HCT116 (cell line): ENCODE measurements around the gene PTGIR. TPM values are rescaled to one million over a fixed set of nuclear protein-coding genes. Genes with fewer than 3 reads are reported as not detected.

ENCODE experiments used
- ATAC-seq: fragments of 200-7000 bp; cut with Tn5 transposase; 2 replicates; pipeline ENCODE4 v1.9.1; 2020; ENCODE audit warnings: mild to moderate bottlenecking, moderate library complexity
- BruUV-seq: library from RNA; stranded (reverse); fragments of 400-500 nt; replicated peaks from 2 replicates; lab custom pipeline; 2021; lab: Mats Ljungman, UMichigan
- CTCF ChIA-PET: fragments of 300-600 bp; sonication (Branson Sonifier 250); formaldehyde crosslinking; loops from one replicate; lab custom pipeline; 2021; ENCODE audit warnings: antibody characterized with exemption; lab: Charles Lee
- POLR2A ChIA-PET: fragments of 300-600, 350-600 bp; sonication (Branson Sonifier 250); formaldehyde crosslinking; loops from one replicate; lab custom pipeline; 2021; ENCODE audit warnings: antibody characterized with exemption; lab: Charles Lee
- RAD21 ChIA-PET, 2 experiments: fragments of 300-600 bp; sonication (Branson Sonifier 250); formaldehyde crosslinking; loops; one replicate each; lab custom pipeline; 2023; ENCODE audit warnings: low total read pairs in 2 of 2; ENCODE audit not compliant: uncharacterized antibody in 2 of 2, unreplicated experiment in 2 of 2, low non-redundant PET in 1 of 2; lab: Charles Lee
- DNase-seq: peaks from one replicate; pipeline ENCODE4 v3.0.0-alpha.2; 2010; ENCODE audit warnings: low read depth, low spot score
- H2AFZ ChIP-seq: fragments of 200-600 bp; shearing (Covaris generic), sonication (generic); 2 replicates; pipeline ENCODE4 v1.6.1; 2017; ENCODE audit warnings: low read depth, mixed run types, mixed read lengths, antibody characterized with exemption, low read length; ENCODE audit not compliant: poor library complexity, severe bottlenecking
- H3K27ac ChIP-seq: 2 replicates; pipeline ENCODE4 v1.5.1; 2012; ENCODE audit warnings: low read depth, low read length
- H3K27me3 ChIP-seq: fragments of 200-600 bp; sonication (generic); 2 replicates; pipeline ENCODE4 v1.6.1; 2016; ENCODE audit warnings: mixed run types, low read length, mixed read lengths; ENCODE audit not compliant: insufficient read depth
- H3K36me3 ChIP-seq, 2 experiments: fragments of 200-500 bp in 1 of 2; fragments of 200-600 bp in 1 of 2; sonication (Bioruptor generic) in 1 of 2; sonication (generic) in 1 of 2; 2 replicates each; pipeline versions ENCODE4 v1.5.1 to v1.6.1; 2014 to 2016; ENCODE audit warnings: low read length in 2 of 2, inconsistent platforms in 1 of 2, mixed read lengths in 1 of 2, mixed run types in 1 of 2; ENCODE audit not compliant: insufficient read depth in 2 of 2, control insufficient read depth in 1 of 2
- H3K4me1 ChIP-seq, 2 experiments: fragments of 200-600 bp in 1 of 2; sonication (generic) in 1 of 2; 2 replicates each; pipeline versions ENCODE4 v1.5.1 to v1.6.1; 2012 to 2017; ENCODE audit warnings: low read length in 2 of 2, inconsistent platforms in 1 of 2, mild to moderate bottlenecking in 1 of 2, mixed read lengths in 1 of 2, mixed run types in 1 of 2, moderate library complexity in 1 of 2; ENCODE audit not compliant: insufficient read depth in 2 of 2, control insufficient read depth in 1 of 2
- H3K4me2 ChIP-seq: fragments of 200-600 bp; sonication (generic); 2 replicates; pipeline ENCODE4 v1.6.1; 2017; ENCODE audit warnings: mixed run types, low read length, mixed read lengths
- H3K4me3 ChIP-seq, 2 experiments: fragments of 200-600 bp in 1 of 2; sonication (generic) in 1 of 2; replicated peaks in 1 of 2; 2 replicates each; pipeline ENCODE4 v1.5.1; 2011 to 2016; ENCODE audit warnings: low read length in 2 of 2, control low read depth in 1 of 2, low read depth in 1 of 2, mild to moderate bottlenecking in 1 of 2, mixed read lengths in 1 of 2, mixed run types in 1 of 2
- H3K79me2 ChIP-seq: fragments of 200-600 bp; sonication (generic); 2 replicates; pipeline ENCODE4 v1.6.1; 2017; ENCODE audit warnings: mild to moderate bottlenecking, mixed run types, low read length, moderate library complexity, mixed read lengths; ENCODE audit not compliant: insufficient read depth
- H3K9ac ChIP-seq: fragments of 200-600 bp; sonication (generic); 2 replicates; pipeline ENCODE4 v1.6.1; 2016; ENCODE audit warnings: low read length, mixed read lengths
- H3K9me2 ChIP-seq: fragments of 200-600 bp; sonication (generic), shearing (Covaris generic); 2 replicates; pipeline ENCODE4 v1.6.1; 2017; ENCODE audit warnings: mixed run types, mild to moderate bottlenecking, moderate library complexity; ENCODE audit not compliant: insufficient read depth
- H3K9me3 ChIP-seq, 2 experiments: fragments of 200-500 bp in 1 of 2; fragments of 200-600 bp in 1 of 2; sonication (Bioruptor generic) in 1 of 2; sonication (generic) in 1 of 2; 2 replicates each; pipeline ENCODE4 v1.6.1; 2014 to 2017; ENCODE audit warnings: low read length in 2 of 2, mixed read lengths in 2 of 2, inconsistent platforms in 1 of 2, low read depth in 1 of 2, mild to moderate bottlenecking in 1 of 2, mixed run types in 1 of 2, moderate library complexity in 1 of 2; ENCODE audit not compliant: control insufficient read depth in 1 of 2, insufficient read depth in 1 of 2
- H4K20me1 ChIP-seq: fragments of 200-600 bp; sonication (generic), shearing (Covaris generic); 2 replicates; pipeline ENCODE4 v1.6.1; 2017; ENCODE audit warnings: mixed run types, mild to moderate bottlenecking, moderate library complexity; ENCODE audit not compliant: insufficient read depth
- CBX3 ChIP-seq: IDR thresholded peaks from 2 replicates; pipeline ENCODE4 v1.6.1; 2012; ENCODE audit warnings: low read depth
- CEBPB ChIP-seq: IDR thresholded peaks from 2 replicates; pipeline ENCODE4 v1.6.1; 2012; ENCODE audit warnings: low read depth
- EGR1 ChIP-seq: IDR thresholded peaks from 2 replicates; pipeline ENCODE4 v1.6.1; 2012; ENCODE audit warnings: low read depth
- ELF1 ChIP-seq: IDR thresholded peaks from 2 replicates; pipeline ENCODE4 v1.6.1; 2012; ENCODE audit warnings: low read depth, borderline replicate concordance
- EZH2phosphoT487 ChIP-seq: fragments of 200-600 bp; IDR thresholded peaks from 2 replicates; pipeline ENCODE4 v1.6.1; 2018; ENCODE audit warnings: antibody characterized with exemption, borderline replicate concordance
- FOSL1 ChIP-seq: IDR thresholded peaks from 2 replicates; pipeline ENCODE4 v1.6.1; 2012; ENCODE audit warnings: low read depth
- JUND ChIP-seq: IDR thresholded peaks from 2 replicates; pipeline ENCODE4 v1.6.1; 2012
- POLR2A ChIP-seq: IDR thresholded peaks from 2 replicates; pipeline ENCODE4 v1.7.0; 2011; ENCODE audit warnings: borderline replicate concordance; ENCODE audit not compliant: insufficient read depth, insufficient read length; ENCODE audit errors: extremely low read depth
- POLR2AphosphoS5 ChIP-seq: IDR thresholded peaks from 2 replicates; pipeline ENCODE4 v1.6.1; 2011; ENCODE audit warnings: mild to moderate bottlenecking, low read depth, low read length, moderate library complexity
- SIN3A ChIP-seq: IDR thresholded peaks from 2 replicates; pipeline ENCODE4 v1.6.1; 2012; ENCODE audit warnings: low read depth
- SP1 ChIP-seq: IDR thresholded peaks from 2 replicates; pipeline ENCODE4 v1.6.1; 2012; ENCODE audit warnings: low read depth
- SRF ChIP-seq: IDR thresholded peaks from 2 replicates; pipeline ENCODE4 v1.6.1; 2012; ENCODE audit warnings: low read depth
- TCF7L2 ChIP-seq: IDR thresholded peaks from 2 replicates; pipeline ENCODE4 v1.7.0; 2011; ENCODE audit warnings: borderline replicate concordance, inconsistent platforms; ENCODE audit not compliant: insufficient read depth, insufficient read length; ENCODE audit errors: extremely low read depth
- YY1 ChIP-seq: IDR thresholded peaks from 2 replicates; pipeline ENCODE4 v1.6.1; 2011; ENCODE audit warnings: low read length, low read depth, moderate library complexity, mild to moderate bottlenecking; ENCODE audit not compliant: insufficient replicate concordance; ENCODE audit errors: extremely low read depth
- ZFX ChIP-seq: fragments of 450-650 bp; IDR thresholded peaks from 2 replicates; pipeline ENCODE4 v1.6.1; 2017
- ZNF274 ChIP-seq: fragments of 200-500 bp; sonication (Bioruptor generic); IDR thresholded peaks from 2 replicates; pipeline ENCODE4 v1.6.1; 2014; ENCODE audit warnings: mild to moderate bottlenecking, low read depth, low read length, inconsistent platforms
- intact Hi-C: fragments of 100-400 bp; cut with micrococcal nuclease; formaldehyde crosslinking; loops from 2 replicates; pipeline ENCODE4 v1.10.0; 2022
- total RNA-seq: library from RNA; stranded (reverse); gene quantifications from one replicate; pipeline ENCODE4 v1.2.1, GENCODE V29; 2021; ENCODE audit not compliant: unreplicated experiment
- TF ChIP-seq, protein P1 (sequence below), 3 experiments: fragments of 200-600 bp in 1 of 3; sonication (generic) in 1 of 3; IDR thresholded peaks in 2 of 3; conservative IDR thresholded peaks in 1 of 3; 2 replicates each; pipeline ENCODE4 v1.5.1; 2012 to 2017; ENCODE audit warnings: low read depth in 2 of 3, low read length in 2 of 3, antibody characterized with exemption in 1 of 3, borderline replicate concordance in 1 of 3, control low read depth in 1 of 3, mild to moderate bottlenecking in 1 of 3, mixed read lengths in 1 of 3, mixed run types in 1 of 3, moderate library complexity in 1 of 3; ENCODE audit not compliant: insufficient read depth in 1 of 3
- TF ChIP-seq, protein P2 (sequence below): IDR thresholded peaks from 2 replicates; pipeline ENCODE4 v1.6.1; 2011; ENCODE audit warnings: mild to moderate bottlenecking, low read length, moderate library complexity; ENCODE audit not compliant: insufficient replicate concordance; ENCODE audit errors: extremely low read depth
- TF ChIP-seq, protein P3 (sequence below): IDR thresholded peaks from 2 replicates; pipeline ENCODE4 v1.6.1; 2012
- TF ChIP-seq, protein P4 (sequence below): IDR thresholded peaks from 2 replicates; pipeline ENCODE4 v1.6.1; 2012

The PTGIR gene
- total RNA-seq, 1 experiment from 2014 or later: not detected

DNA sequence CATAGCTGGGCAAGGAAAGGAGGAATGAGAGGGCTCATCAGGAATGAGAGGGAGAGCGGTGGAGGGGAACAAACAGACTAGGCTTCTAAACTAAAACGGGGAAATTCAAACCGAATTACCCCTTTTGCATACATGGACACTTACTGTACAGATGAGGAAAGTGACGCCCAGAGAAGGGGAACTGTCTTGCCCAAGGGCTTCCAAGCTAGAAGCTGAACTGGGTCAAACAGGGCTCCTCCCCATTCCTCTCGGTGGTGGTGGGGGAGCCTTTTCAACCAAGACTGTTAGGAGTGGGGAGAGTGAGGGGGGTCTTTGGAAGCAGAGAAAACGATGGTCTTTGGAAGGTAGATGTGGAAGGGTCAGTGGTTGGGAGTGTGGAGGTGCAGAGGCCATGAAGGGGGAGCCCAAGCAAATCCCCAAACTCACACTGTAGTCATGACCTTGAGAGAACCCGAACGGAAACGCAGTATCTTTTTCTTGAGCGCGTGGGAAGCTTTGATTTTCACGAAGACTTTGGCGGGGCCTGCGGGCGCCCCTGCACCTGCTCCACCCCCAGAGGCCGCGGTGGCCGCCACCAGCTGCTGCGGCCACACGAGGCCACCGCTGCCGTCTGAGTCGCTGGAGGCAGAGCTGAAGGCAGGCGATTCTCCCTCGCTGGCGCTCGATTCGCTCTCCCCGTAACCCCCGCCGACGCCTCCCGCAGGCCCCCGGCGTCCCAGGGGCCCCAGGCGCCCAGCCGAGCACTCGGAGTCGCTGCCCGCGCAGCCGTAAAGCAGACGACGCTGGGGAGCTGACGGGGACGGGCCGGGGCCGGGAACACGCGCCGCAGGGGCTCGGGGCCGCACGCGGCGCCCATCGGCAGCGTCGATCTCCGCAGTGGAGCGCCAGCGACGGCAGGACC lies 23.4 kb upstream of the PTGIR start:
- no peak for ATAC-seq
- H3K4me2 ChIP-seq: no peak overlapping the region
- POLR2A ChIA-PET: interaction anchor here (1.1 kb wide), 1 partner anchor 13 kb away, joined by 3 read pairs; the partner anchor contains the start of gene DACT3

More for the DNA sequence above, 23.4 kb upstream of the PTGIR start:
- Histone ChIP-seq H4K20me1 (no peaks in the 10 kb centered on the region), H3K9ac (no peak overlapping the region), H3K4me3 (no peak overlapping the region), H3K27me3 (no peaks in the 10 kb centered on the region), H3K4me1 (0 out of 4 replicates have a peak, but pooled peaks cover 0 to 3% of the 10 kb centered on the region in 2 experiments), H3K36me3 (no peaks in the 10 kb centered on the region), H3K27ac (no peak overlapping the region), H3K9me2 (no peaks in the 10 kb centered on the region), H3K9me3 (no peaks in the 10 kb centered on the region), H2AFZ (no peak overlapping the region), H3K79me2 (no peaks in the 10 kb centered on the region)
- no peak for TF ChIP-seq CBX3
- TF ChIP-seq EGR1: no peak
- TF ChIP-seq TCF7L2: no peak
- TF ChIP-seq ELF1: no peak
- no peak for TF ChIP-seq SIN3A
- TF ChIP-seq SRF: no peak
- TF ChIP-seq FOSL1: no peak
- TF ChIP-seq, protein P1, sequence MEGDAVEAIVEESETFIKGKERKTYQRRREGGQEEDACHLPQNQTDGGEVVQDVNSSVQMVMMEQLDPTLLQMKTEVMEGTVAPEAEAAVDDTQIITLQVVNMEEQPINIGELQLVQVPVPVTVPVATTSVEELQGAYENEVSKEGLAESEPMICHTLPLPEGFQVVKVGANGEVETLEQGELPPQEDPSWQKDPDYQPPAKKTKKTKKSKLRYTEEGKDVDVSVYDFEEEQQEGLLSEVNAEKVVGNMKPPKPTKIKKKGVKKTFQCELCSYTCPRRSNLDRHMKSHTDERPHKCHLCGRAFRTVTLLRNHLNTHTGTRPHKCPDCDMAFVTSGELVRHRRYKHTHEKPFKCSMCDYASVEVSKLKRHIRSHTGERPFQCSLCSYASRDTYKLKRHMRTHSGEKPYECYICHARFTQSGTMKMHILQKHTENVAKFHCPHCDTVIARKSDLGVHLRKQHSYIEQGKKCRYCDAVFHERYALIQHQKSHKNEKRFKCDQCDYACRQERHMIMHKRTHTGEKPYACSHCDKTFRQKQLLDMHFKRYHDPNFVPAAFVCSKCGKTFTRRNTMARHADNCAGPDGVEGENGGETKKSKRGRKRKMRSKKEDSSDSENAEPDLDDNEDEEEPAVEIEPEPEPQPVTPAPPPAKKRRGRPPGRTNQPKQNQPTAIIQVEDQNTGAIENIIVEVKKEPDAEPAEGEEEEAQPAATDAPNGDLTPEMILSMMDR (IDR thresholded peaks at IDR 0.05 in 2 of 3, conservative IDR thresholded peaks at IDR 0.05 in 1 of 3; ENCODE audit: borderline replicate concordance in 1 of 3, insufficient read depth in 1 of 3, low read depth in 2 of 3, low read length in 2 of 3): no peak
- no peak for TF ChIP-seq POLR2A
- TF ChIP-seq ZFX: no peak
- TF ChIP-seq, protein P2, sequence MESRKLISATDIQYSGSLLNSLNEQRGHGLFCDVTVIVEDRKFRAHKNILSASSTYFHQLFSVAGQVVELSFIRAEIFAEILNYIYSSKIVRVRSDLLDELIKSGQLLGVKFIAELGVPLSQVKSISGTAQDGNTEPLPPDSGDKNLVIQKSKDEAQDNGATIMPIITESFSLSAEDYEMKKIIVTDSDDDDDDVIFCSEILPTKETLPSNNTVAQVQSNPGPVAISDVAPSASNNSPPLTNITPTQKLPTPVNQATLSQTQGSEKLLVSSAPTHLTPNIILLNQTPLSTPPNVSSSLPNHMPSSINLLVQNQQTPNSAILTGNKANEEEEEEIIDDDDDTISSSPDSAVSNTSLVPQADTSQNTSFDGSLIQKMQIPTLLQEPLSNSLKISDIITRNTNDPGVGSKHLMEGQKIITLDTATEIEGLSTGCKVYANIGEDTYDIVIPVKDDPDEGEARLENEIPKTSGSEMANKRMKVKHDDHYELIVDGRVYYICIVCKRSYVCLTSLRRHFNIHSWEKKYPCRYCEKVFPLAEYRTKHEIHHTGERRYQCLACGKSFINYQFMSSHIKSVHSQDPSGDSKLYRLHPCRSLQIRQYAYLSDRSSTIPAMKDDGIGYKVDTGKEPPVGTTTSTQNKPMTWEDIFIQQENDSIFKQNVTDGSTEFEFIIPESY: no peak
- no peak for TF ChIP-seq ZNF274
- no peak for TF ChIP-seq YY1
- TF ChIP-seq, protein P3, sequence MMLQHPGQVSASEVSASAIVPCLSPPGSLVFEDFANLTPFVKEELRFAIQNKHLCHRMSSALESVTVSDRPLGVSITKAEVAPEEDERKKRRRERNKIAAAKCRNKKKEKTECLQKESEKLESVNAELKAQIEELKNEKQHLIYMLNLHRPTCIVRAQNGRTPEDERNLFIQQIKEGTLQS: no peak
- TF ChIP-seq SP1: no peak
- TF ChIP-seq POLR2AphosphoS5: no peak
- TF ChIP-seq, protein P4, sequence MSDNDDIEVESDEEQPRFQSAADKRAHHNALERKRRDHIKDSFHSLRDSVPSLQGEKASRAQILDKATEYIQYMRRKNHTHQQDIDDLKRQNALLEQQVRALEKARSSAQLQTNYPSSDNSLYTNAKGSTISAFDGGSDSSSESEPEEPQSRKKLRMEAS: no peak
- no peak for TF ChIP-seq CEBPB
- no peak for TF ChIP-seq EZH2phosphoT487
- TF ChIP-seq JUND: no peak
- BruUV-seq: no TSS peak
- no peak for DNase-seq
- RAD21 ChIA-PET: no interaction called here
- intact Hi-C loops: no loop called here
- CTCF ChIA-PET: no interaction called here
